Type B pancreatic cell (in vitro differentiated cells): ENCODE measurements around the gene RASAL2. TPM values are rescaled to one million over a fixed set of nuclear protein-coding genes. Genes with fewer than 3 reads are reported as not detected.

Experiments
- DNase-seq: peaks from one replicate; pipeline ENCODE4 v3.0.0; 2021; ENCODE audit warnings: mixed read lengths; ENCODE audit not compliant: unreplicated experiment; ENCODE audit errors: extremely low spot score
- H3K27ac Mint-ChIP-seq: 2 replicates; pipeline ENCODE4 v1.8.0; 2021; ENCODE audit warnings: mild to moderate bottlenecking, mixed read lengths
- H3K27me3 Mint-ChIP-seq: 2 replicates; pipeline ENCODE4 v1.8.0; 2021; ENCODE audit warnings: mixed read lengths
- H3K36me3 Mint-ChIP-seq: 2 replicates; pipeline ENCODE4 v1.8.0; 2021; ENCODE audit warnings: mixed read lengths
- H3K4me1 Mint-ChIP-seq: one replicate; pipeline ENCODE4 v1.8.0; 2021; ENCODE audit warnings: mixed read lengths; ENCODE audit not compliant: unreplicated experiment
- H3K4me3 Mint-ChIP-seq: 2 replicates; pipeline ENCODE4 v1.8.0; 2021; ENCODE audit warnings: mild to moderate bottlenecking, mixed read lengths
- H3K9me3 Mint-ChIP-seq: 2 replicates; pipeline ENCODE4 v1.8.0; 2021; ENCODE audit warnings: mixed read lengths
- total RNA-seq: library from RNA; stranded (reverse); gene quantifications from 2 replicates; pipeline ENCODE4 v1.2.1, GENCODE V29; 2021; ENCODE audit warnings: low replicate concordance
- TF ChIP-seq, protein P1 (sequence below): fragments of 200-600 bp; sonication (generic); conservative IDR thresholded peaks from 2 replicates; pipeline ENCODE4 v1.5.0; 2021; ENCODE audit warnings: antibody characterized with exemption, mild to moderate bottlenecking

Gene RASAL2
- total RNA-seq, 1 donor from 2014 or later: 21.8 TPM

DNA sequence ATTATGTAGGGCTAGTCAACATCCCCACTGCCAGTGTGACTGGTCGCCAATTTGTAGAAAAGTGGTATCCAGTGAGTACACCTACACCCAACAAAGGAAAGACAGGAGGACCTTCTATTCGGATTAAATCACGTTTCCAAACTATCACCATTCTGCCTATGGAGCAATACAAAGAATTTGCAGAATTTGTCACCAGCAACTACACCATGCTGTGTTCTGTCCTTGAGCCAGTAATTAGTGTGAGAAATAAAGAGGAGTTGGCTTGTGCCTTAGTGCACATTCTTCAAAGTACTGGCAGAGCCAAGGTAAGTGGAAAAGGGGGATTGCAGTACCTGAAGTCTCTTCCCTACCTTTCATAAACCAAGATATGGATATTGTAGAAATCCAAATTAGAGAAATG, 349.0 kb downstream of the RASAL2 start:
- Mint-ChIP-seq H3K9me3 (no peaks in the 10 kb centered on the region), H3K4me3 (no peak overlapping the region), H3K27me3 (no peaks in the 10 kb centered on the region), H3K4me1 (no peaks in the 10 kb centered on the region), H3K27ac (no peak overlapping the region), H3K36me3 (peaks cover 18% of the 10 kb centered on the region)
- DNase-seq: no peak
- TF ChIP-seq, protein P1, sequence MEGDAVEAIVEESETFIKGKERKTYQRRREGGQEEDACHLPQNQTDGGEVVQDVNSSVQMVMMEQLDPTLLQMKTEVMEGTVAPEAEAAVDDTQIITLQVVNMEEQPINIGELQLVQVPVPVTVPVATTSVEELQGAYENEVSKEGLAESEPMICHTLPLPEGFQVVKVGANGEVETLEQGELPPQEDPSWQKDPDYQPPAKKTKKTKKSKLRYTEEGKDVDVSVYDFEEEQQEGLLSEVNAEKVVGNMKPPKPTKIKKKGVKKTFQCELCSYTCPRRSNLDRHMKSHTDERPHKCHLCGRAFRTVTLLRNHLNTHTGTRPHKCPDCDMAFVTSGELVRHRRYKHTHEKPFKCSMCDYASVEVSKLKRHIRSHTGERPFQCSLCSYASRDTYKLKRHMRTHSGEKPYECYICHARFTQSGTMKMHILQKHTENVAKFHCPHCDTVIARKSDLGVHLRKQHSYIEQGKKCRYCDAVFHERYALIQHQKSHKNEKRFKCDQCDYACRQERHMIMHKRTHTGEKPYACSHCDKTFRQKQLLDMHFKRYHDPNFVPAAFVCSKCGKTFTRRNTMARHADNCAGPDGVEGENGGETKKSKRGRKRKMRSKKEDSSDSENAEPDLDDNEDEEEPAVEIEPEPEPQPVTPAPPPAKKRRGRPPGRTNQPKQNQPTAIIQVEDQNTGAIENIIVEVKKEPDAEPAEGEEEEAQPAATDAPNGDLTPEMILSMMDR: no peak

DNA sequence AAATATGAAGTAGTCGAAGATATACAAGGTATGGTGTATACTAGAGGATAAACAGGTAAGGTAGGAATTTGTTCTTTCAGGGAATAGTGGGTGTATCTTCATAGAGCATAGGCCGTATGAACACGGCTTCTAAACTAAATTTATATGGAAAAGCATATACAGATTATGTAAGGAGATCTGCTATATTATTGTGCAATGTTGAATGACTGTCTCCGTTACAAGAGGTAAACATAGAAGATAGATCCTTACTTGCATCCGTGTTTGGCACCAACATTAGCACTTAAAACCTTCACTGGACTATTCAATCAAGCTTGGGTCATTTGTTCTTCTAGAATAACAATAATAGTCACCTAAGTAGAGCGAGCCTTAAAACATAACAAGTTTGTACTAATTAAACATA, 357.0 kb downstream of the RASAL2 start:
- TF ChIP-seq, protein P1: no peak
- no peaks in the 10 kb centered on the region for H3K4me1 Mint-ChIP-seq
- peaks cover 12% of the 10 kb centered on the region for H3K36me3 Mint-ChIP-seq
- H3K4me3 Mint-ChIP-seq: no peak overlapping the region
- H3K27me3 Mint-ChIP-seq: no peaks in the 10 kb centered on the region
- DNase-seq: no peak
- no peaks in the 10 kb centered on the region for H3K9me3 Mint-ChIP-seq
- no peak overlapping the region for H3K27ac Mint-ChIP-seq

DNA sequence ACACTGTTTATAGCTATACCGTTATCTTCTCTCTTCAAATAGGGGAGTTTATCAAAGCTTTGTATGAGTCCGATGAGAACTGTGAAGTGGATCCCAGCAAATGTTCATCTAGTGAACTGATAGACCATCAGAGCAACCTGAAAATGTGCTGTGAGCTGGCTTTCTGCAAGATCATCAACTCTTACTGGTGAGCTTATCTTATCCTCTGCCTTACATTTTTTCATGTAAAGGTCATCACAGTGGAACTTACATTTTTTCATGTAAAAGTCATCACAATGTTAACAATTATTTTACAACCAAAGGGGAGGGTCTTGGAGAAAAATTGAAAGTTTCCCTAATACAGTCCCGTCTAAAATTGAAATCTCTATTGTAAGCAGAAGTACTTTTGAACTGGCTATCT, 357.6 kb downstream of the RASAL2 start:
- no peak for DNase-seq

DNA sequence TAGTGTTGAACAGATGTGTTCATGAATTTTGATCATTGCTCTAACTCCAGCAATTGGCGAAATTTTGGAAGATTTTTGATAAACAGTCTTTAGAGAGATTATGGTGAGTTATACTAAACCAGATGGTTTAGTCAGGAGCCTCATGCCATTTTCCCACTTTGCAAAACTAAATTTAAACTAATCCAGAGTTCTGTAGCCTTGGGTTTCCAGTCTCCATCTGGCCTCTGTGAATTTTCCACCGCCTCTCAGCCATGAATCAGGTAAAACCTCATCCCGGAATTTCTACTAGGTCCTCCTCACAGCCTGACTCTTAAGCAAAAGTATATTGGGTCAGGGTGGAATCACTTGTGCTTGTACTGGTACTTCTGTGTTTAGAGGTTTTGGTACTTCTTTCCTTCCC, 358.1 kb downstream of the RASAL2 start:
- no peaks in the 10 kb centered on the region for H3K27me3 Mint-ChIP-seq
- no peak overlapping the region for H3K4me3 Mint-ChIP-seq
- H3K36me3 Mint-ChIP-seq: peaks cover 20% of the 10 kb centered on the region

More for the DNA sequence above, 357.6 kb downstream of the RASAL2 start:
- no peak overlapping the region for H3K27ac Mint-ChIP-seq
- H3K4me3 Mint-ChIP-seq: no peak overlapping the region
- H3K9me3 Mint-ChIP-seq: no peaks in the 10 kb centered on the region
- no peaks in the 10 kb centered on the region for H3K27me3 Mint-ChIP-seq
- no peaks in the 10 kb centered on the region for H3K4me1 Mint-ChIP-seq
- H3K36me3 Mint-ChIP-seq: peaks cover 15% of the 10 kb centered on the region
- TF ChIP-seq, protein P1: no peak

DNA sequence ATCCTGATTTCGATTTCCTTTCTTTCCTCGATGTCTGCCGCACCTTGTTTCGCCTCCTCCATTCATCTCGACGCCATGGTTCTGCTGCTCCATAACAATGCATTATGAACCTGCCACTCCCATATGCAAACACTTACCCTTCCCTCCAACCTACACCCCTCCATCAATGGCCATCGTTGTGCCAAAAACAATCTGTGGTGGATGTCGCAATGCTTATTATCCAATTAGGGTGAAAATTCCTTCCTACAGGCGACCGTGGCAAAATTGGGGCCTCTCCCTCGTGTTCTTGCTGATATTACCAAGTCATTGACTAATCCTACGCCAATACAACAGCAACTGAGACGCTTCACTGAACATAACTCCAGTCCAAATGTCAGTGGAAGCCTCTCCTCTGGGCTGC, 362.6 kb downstream of the RASAL2 start:
- DNase-seq: no peak
- Mint-ChIP-seq H3K27me3 (no peaks in the 10 kb centered on the region), H3K9me3 (no peaks in the 10 kb centered on the region), H3K36me3 (peaks cover 16% of the 10 kb centered on the region), H3K4me1 (peaks cover 2% of the 10 kb centered on the region), H3K27ac (no peak overlapping the region), H3K4me3 (no peak overlapping the region)
- TF ChIP-seq, protein P1: no peak

More for the DNA sequence above, 358.1 kb downstream of the RASAL2 start:
- TF ChIP-seq, protein P1: no peak
- Mint-ChIP-seq H3K27ac (no peak overlapping the region), H3K9me3 (no peaks in the 10 kb centered on the region), H3K4me1 (no peaks in the 10 kb centered on the region)
- no peak for DNase-seq

DNA sequence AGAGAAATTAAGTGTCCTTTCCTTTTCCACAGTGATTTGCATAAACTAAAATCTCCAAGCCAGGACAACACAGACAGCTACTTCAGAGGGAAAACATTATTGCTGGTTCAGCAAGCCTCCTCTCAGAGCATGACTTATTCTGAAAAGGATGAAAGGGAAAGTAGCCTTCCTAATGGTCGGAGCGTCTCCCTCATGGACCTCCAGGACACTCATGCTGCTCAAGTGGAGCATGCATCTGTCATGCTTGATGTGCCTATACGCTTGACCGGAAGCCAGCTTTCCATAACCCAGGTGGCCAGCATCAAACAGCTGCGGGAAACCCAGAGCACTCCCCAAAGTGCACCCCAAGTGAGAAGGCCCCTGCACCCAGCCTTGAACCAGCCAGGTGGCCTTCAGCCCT, 363.7 kb downstream of the RASAL2 start:
- Mint-ChIP-seq H3K27ac (no peak overlapping the region), H3K36me3 (peaks cover 12% of the 10 kb centered on the region), H3K27me3 (no peaks in the 10 kb centered on the region), H3K9me3 (no peaks in the 10 kb centered on the region), H3K4me3 (no peak overlapping the region), H3K4me1 (peaks cover 7% of the 10 kb centered on the region)
- TF ChIP-seq, protein P1: no peak
- no peak for DNase-seq
